ENCODE measurements around the gene WDR87. TPM values are rescaled to one million over a fixed set of nuclear protein-coding genes. Genes with fewer than 3 reads are reported as not detected.

The WDR87 gene
- total and polyA plus RNA-seq, 4 experiments from 2014 or later, result not detected

DNA sequence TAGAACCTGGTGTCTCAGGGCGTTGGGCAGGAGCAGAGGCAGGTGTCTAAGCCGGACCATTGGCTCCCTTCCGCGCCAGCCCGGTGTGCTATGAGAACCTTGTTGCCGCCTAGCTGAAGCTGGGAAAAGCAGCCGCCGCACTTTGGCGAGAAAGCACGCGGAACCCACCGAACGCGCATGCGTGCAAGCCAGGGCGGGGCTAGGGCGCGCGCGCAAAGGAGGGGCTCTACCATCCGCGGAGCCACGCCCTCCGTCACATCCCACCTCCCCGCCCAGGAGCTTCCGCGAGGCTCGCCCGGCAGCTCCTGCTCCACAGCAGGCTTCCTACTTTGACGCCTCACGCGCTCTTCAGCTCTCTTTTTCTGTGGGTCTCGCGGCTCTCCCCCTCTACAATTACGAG, 51.3 kb downstream of the WDR87 start:
- Mint-ChIP-seq H3K36me3 (peaks cover 0 to 6% of the 10 kb centered on the region in 2 donors), H3K27ac (no peak overlapping the region), H3K9me3 (peaks cover 0 to 13% (median 6%) of the 10 kb centered on the region in 8 donors), H3K27me3 (peaks cover 1 to 8% of the 10 kb centered on the region in 2 donors), H3K4me3 (peak overlapping the region in 1 of 8 donors; percentile 8), H3K4me1 (no peaks in the 10 kb centered on the region)
- CTCF ChIA-PET (ENCODE audit: partially characterized antibody), result no interaction called here
- Histone ChIP-seq H3K36me3 (ENCODE audit: insufficient read depth, low read length) (no peaks in the 10 kb centered on the region), H3K4me3 (ENCODE audit: low read length in 2 of 2) (no peak overlapping the region), H3K4me1 (ENCODE audit: insufficient read depth, low read length) (no peaks in the 10 kb centered on the region), H3K27ac (ENCODE audit: low read depth, low read length) (no peak overlapping the region), H3K27me3 (ENCODE audit: insufficient read depth, low read length) (no peaks in the 10 kb centered on the region), H3K9me3 (ENCODE audit: control insufficient read depth in 1 of 2, low read length in 2 of 2) (no peaks in the 10 kb centered on the region)
- intact Hi-C loops (cut with micrococcal nuclease), result no loop called here
- DNase-seq, result peak in 3 of 5 donors; percentile 1 to 3 (median 3)
- POLR2A ChIA-PET (ENCODE audit: partially characterized antibody), result no interaction called here

DNA sequence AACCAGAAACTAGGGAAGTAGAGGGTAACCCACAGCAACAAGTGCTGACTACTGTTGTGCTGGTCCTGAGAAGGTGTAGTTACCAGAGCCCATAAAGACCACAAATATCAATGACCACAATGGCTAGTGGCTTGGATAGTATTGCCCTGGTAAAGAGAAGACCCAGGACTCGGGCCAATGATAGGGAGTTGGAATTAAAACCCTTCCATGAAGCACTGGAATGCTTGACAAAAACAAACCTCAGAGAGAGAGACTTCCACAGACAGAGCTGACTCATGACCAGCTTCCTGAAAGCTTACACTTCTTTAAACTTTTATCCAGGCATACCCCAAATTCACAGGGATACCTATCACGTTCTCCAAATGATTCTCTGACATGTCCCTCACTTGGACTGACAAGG, 60.5 kb downstream of the WDR87 start:
- Mint-ChIP-seq H3K9me3 (peaks cover 0 to 5% (median 0%) of the 10 kb centered on the region in 8 donors), H3K27ac (no peak overlapping the region), H3K27me3 (peaks cover 0 to 2% of the 10 kb centered on the region in 2 donors), H3K4me3 (no peak overlapping the region), H3K4me1 (no peaks in the 10 kb centered on the region), H3K36me3 (no peaks in the 10 kb centered on the region)
- Histone ChIP-seq H3K9me3 (ENCODE audit: control insufficient read depth in 1 of 2, low read length in 2 of 2) (no peaks in the 10 kb centered on the region), H3K27ac (ENCODE audit: low read depth, low read length) (no peak overlapping the region), H3K36me3 (ENCODE audit: insufficient read depth, low read length) (no peaks in the 10 kb centered on the region), H3K4me1 (ENCODE audit: insufficient read depth, low read length) (no peaks in the 10 kb centered on the region), H3K4me3 (ENCODE audit: low read length in 2 of 2) (no peak overlapping the region), H3K27me3 (ENCODE audit: insufficient read depth, low read length) (no peaks in the 10 kb centered on the region)
- intact Hi-C loops (cut with micrococcal nuclease), result no loop called here
- POLR2A ChIA-PET (ENCODE audit: partially characterized antibody), result no interaction called here
- CTCF ChIA-PET (ENCODE audit: partially characterized antibody), result no interaction called here
- no peak for DNase-seq

Other genes with a start within 250 kb of the WDR87 start
- gene ZNF607, start 186.8 kb downstream of the WDR87 start, total RNA-seq, result 10 to 100 TPM; 11.8 to 13.0 TPM
- gene ZNF607, start 186.8 kb downstream of the WDR87 start, polyA plus RNA-seq, result 1 to 10 TPM; 5.4 to 7.6 TPM
- gene ZNF573, start 127.0 kb downstream of the WDR87 start, total RNA-seq, result 10 to 100 TPM; 30.5 to 31.1 TPM
- 10 to 100 TPM in 1 of 2 donors, 1 to 10 TPM in 1; 3.1 to 13.8 TPM for gene ZNF573, start 127.0 kb downstream of the WDR87 start, polyA plus RNA-seq
- 10 to 100 TPM; 31.8 to 35.0 TPM for gene SIPA1L3, start 614 bp upstream of the WDR87 start, total RNA-seq
- gene SIPA1L3, start 614 bp upstream of the WDR87 start, polyA plus RNA-seq, result 1 to 10 TPM in 1 of 2 donors, under 1 TPM in 1; 0.39 to 3.8 TPM

Measured in CD4-positive, alpha-beta memory T cell (primary cell).